HCT116 (cell line): ENCODE data around the gene DKK3. TPM values are rescaled to one million over a fixed set of nuclear protein-coding genes. Genes with fewer than 3 reads are reported as not detected.

ENCODE experiments used
- ATAC-seq: fragments of 200-7000 bp; cut with Tn5 transposase; 2 replicates; pipeline ENCODE4 v1.9.1; 2020; ENCODE audit warnings: mild to moderate bottlenecking, moderate library complexity
- BruUV-seq: library from RNA; stranded (reverse); fragments of 400-500 nt; replicated peaks from 2 replicates; lab custom pipeline; 2021; lab: Mats Ljungman, UMichigan
- CTCF ChIA-PET: fragments of 300-600 bp; sonication (Branson Sonifier 250); formaldehyde crosslinking; loops from one replicate; lab custom pipeline; 2021; ENCODE audit warnings: antibody characterized with exemption; lab: Charles Lee
- POLR2A ChIA-PET: fragments of 300-600, 350-600 bp; sonication (Branson Sonifier 250); formaldehyde crosslinking; loops from one replicate; lab custom pipeline; 2021; ENCODE audit warnings: antibody characterized with exemption; lab: Charles Lee
- RAD21 ChIA-PET, 2 experiments: fragments of 300-600 bp; sonication (Branson Sonifier 250); formaldehyde crosslinking; loops; one replicate each; lab custom pipeline; 2023; ENCODE audit warnings: low total read pairs in 2 of 2; ENCODE audit not compliant: uncharacterized antibody in 2 of 2, unreplicated experiment in 2 of 2, low non-redundant PET in 1 of 2; lab: Charles Lee
- DNase-seq: peaks from one replicate; pipeline ENCODE4 v3.0.0-alpha.2; 2010; ENCODE audit warnings: low read depth, low spot score
- H2AFZ ChIP-seq: fragments of 200-600 bp; shearing (Covaris generic), sonication (generic); 2 replicates; pipeline ENCODE4 v1.6.1; 2017; ENCODE audit warnings: low read depth, mixed run types, mixed read lengths, antibody characterized with exemption, low read length; ENCODE audit not compliant: poor library complexity, severe bottlenecking
- H3K27ac ChIP-seq: 2 replicates; pipeline ENCODE4 v1.5.1; 2012; ENCODE audit warnings: low read depth, low read length
- H3K27me3 ChIP-seq: fragments of 200-600 bp; sonication (generic); 2 replicates; pipeline ENCODE4 v1.6.1; 2016; ENCODE audit warnings: mixed run types, low read length, mixed read lengths; ENCODE audit not compliant: insufficient read depth
- H3K36me3 ChIP-seq, 2 experiments: fragments of 200-500 bp in 1 of 2; fragments of 200-600 bp in 1 of 2; sonication (Bioruptor generic) in 1 of 2; sonication (generic) in 1 of 2; 2 replicates each; pipeline versions ENCODE4 v1.5.1 to v1.6.1; 2014 to 2016; ENCODE audit warnings: low read length in 2 of 2, inconsistent platforms in 1 of 2, mixed read lengths in 1 of 2, mixed run types in 1 of 2; ENCODE audit not compliant: insufficient read depth in 2 of 2, control insufficient read depth in 1 of 2
- H3K4me1 ChIP-seq, 2 experiments: fragments of 200-600 bp in 1 of 2; sonication (generic) in 1 of 2; 2 replicates each; pipeline versions ENCODE4 v1.5.1 to v1.6.1; 2012 to 2017; ENCODE audit warnings: low read length in 2 of 2, inconsistent platforms in 1 of 2, mild to moderate bottlenecking in 1 of 2, mixed read lengths in 1 of 2, mixed run types in 1 of 2, moderate library complexity in 1 of 2; ENCODE audit not compliant: insufficient read depth in 2 of 2, control insufficient read depth in 1 of 2
- H3K4me2 ChIP-seq: fragments of 200-600 bp; sonication (generic); 2 replicates; pipeline ENCODE4 v1.6.1; 2017; ENCODE audit warnings: mixed run types, low read length, mixed read lengths
- H3K4me3 ChIP-seq, 2 experiments: fragments of 200-600 bp in 1 of 2; sonication (generic) in 1 of 2; replicated peaks in 1 of 2; 2 replicates each; pipeline ENCODE4 v1.5.1; 2011 to 2016; ENCODE audit warnings: low read length in 2 of 2, control low read depth in 1 of 2, low read depth in 1 of 2, mild to moderate bottlenecking in 1 of 2, mixed read lengths in 1 of 2, mixed run types in 1 of 2
- H3K79me2 ChIP-seq: fragments of 200-600 bp; sonication (generic); 2 replicates; pipeline ENCODE4 v1.6.1; 2017; ENCODE audit warnings: mild to moderate bottlenecking, mixed run types, low read length, moderate library complexity, mixed read lengths; ENCODE audit not compliant: insufficient read depth
- H3K9ac ChIP-seq: fragments of 200-600 bp; sonication (generic); 2 replicates; pipeline ENCODE4 v1.6.1; 2016; ENCODE audit warnings: low read length, mixed read lengths
- H3K9me2 ChIP-seq: fragments of 200-600 bp; sonication (generic), shearing (Covaris generic); 2 replicates; pipeline ENCODE4 v1.6.1; 2017; ENCODE audit warnings: mixed run types, mild to moderate bottlenecking, moderate library complexity; ENCODE audit not compliant: insufficient read depth
- H3K9me3 ChIP-seq, 2 experiments: fragments of 200-500 bp in 1 of 2; fragments of 200-600 bp in 1 of 2; sonication (Bioruptor generic) in 1 of 2; sonication (generic) in 1 of 2; 2 replicates each; pipeline ENCODE4 v1.6.1; 2014 to 2017; ENCODE audit warnings: low read length in 2 of 2, mixed read lengths in 2 of 2, inconsistent platforms in 1 of 2, low read depth in 1 of 2, mild to moderate bottlenecking in 1 of 2, mixed run types in 1 of 2, moderate library complexity in 1 of 2; ENCODE audit not compliant: control insufficient read depth in 1 of 2, insufficient read depth in 1 of 2
- H4K20me1 ChIP-seq: fragments of 200-600 bp; sonication (generic), shearing (Covaris generic); 2 replicates; pipeline ENCODE4 v1.6.1; 2017; ENCODE audit warnings: mixed run types, mild to moderate bottlenecking, moderate library complexity; ENCODE audit not compliant: insufficient read depth
- EGR1 ChIP-seq: IDR thresholded peaks from 2 replicates; pipeline ENCODE4 v1.6.1; 2012; ENCODE audit warnings: low read depth
- ELF1 ChIP-seq: IDR thresholded peaks from 2 replicates; pipeline ENCODE4 v1.6.1; 2012; ENCODE audit warnings: low read depth, borderline replicate concordance
- EZH2 ChIP-seq: fragments of 200-600 bp; sonication (generic); IDR thresholded peaks from 2 replicates; pipeline ENCODE4 v1.6.1; 2017; ENCODE audit warnings: antibody characterized with exemption, mixed run types
- EZH2phosphoT487 ChIP-seq: fragments of 200-600 bp; IDR thresholded peaks from 2 replicates; pipeline ENCODE4 v1.6.1; 2018; ENCODE audit warnings: antibody characterized with exemption, borderline replicate concordance
- FOSL1 ChIP-seq: IDR thresholded peaks from 2 replicates; pipeline ENCODE4 v1.6.1; 2012; ENCODE audit warnings: low read depth
- JUND ChIP-seq: IDR thresholded peaks from 2 replicates; pipeline ENCODE4 v1.6.1; 2012
- POLR2A ChIP-seq: IDR thresholded peaks from 2 replicates; pipeline ENCODE4 v1.7.0; 2011; ENCODE audit warnings: borderline replicate concordance; ENCODE audit not compliant: insufficient read depth, insufficient read length; ENCODE audit errors: extremely low read depth
- POLR2AphosphoS5 ChIP-seq: IDR thresholded peaks from 2 replicates; pipeline ENCODE4 v1.6.1; 2011; ENCODE audit warnings: mild to moderate bottlenecking, low read depth, low read length, moderate library complexity
- RAD21 ChIP-seq: IDR thresholded peaks from 2 replicates; pipeline ENCODE4 v1.6.1; 2012; ENCODE audit warnings: low read depth, mild to moderate bottlenecking
- SIN3A ChIP-seq: IDR thresholded peaks from 2 replicates; pipeline ENCODE4 v1.6.1; 2012; ENCODE audit warnings: low read depth
- SP1 ChIP-seq: IDR thresholded peaks from 2 replicates; pipeline ENCODE4 v1.6.1; 2012; ENCODE audit warnings: low read depth
- SRF ChIP-seq: IDR thresholded peaks from 2 replicates; pipeline ENCODE4 v1.6.1; 2012; ENCODE audit warnings: low read depth
- TCF7L2 ChIP-seq: IDR thresholded peaks from 2 replicates; pipeline ENCODE4 v1.7.0; 2011; ENCODE audit warnings: borderline replicate concordance, inconsistent platforms; ENCODE audit not compliant: insufficient read depth, insufficient read length; ENCODE audit errors: extremely low read depth
- ZNF274 ChIP-seq: fragments of 200-500 bp; sonication (Bioruptor generic); IDR thresholded peaks from 2 replicates; pipeline ENCODE4 v1.6.1; 2014; ENCODE audit warnings: mild to moderate bottlenecking, low read depth, low read length, inconsistent platforms
- intact Hi-C: fragments of 100-400 bp; cut with micrococcal nuclease; formaldehyde crosslinking; loops from 2 replicates; pipeline ENCODE4 v1.10.0; 2022
- total RNA-seq: library from RNA; stranded (reverse); gene quantifications from one replicate; pipeline ENCODE4 v1.2.1, GENCODE V29; 2021; ENCODE audit not compliant: unreplicated experiment
- TF ChIP-seq, protein P1 (sequence below): IDR thresholded peaks from 2 replicates; pipeline ENCODE4 v1.6.1; 2012; ENCODE audit warnings: low read depth
- TF ChIP-seq, protein P2 (sequence below): IDR thresholded peaks from 2 replicates; pipeline ENCODE4 v1.6.1; 2012
- TF ChIP-seq, protein P3 (sequence below), 3 experiments: fragments of 200-600 bp in 1 of 3; sonication (generic) in 1 of 3; IDR thresholded peaks in 2 of 3; conservative IDR thresholded peaks in 1 of 3; 2 replicates each; pipeline ENCODE4 v1.5.1; 2012 to 2017; ENCODE audit warnings: low read depth in 2 of 3, low read length in 2 of 3, antibody characterized with exemption in 1 of 3, borderline replicate concordance in 1 of 3, control low read depth in 1 of 3, mild to moderate bottlenecking in 1 of 3, mixed read lengths in 1 of 3, mixed run types in 1 of 3, moderate library complexity in 1 of 3; ENCODE audit not compliant: insufficient read depth in 1 of 3
- TF ChIP-seq, protein P4 (sequence below): IDR thresholded peaks from 2 replicates; pipeline ENCODE4 v1.6.1; 2012
- TF ChIP-seq, protein P5 (sequence below): IDR thresholded peaks from 2 replicates; pipeline ENCODE4 v1.6.1; 2011; ENCODE audit warnings: mild to moderate bottlenecking, low read length, moderate library complexity; ENCODE audit not compliant: insufficient replicate concordance; ENCODE audit errors: extremely low read depth

Gene DKK3
- total RNA-seq, 1 experiment from 2014 or later, result 0.49 TPM

DNA sequence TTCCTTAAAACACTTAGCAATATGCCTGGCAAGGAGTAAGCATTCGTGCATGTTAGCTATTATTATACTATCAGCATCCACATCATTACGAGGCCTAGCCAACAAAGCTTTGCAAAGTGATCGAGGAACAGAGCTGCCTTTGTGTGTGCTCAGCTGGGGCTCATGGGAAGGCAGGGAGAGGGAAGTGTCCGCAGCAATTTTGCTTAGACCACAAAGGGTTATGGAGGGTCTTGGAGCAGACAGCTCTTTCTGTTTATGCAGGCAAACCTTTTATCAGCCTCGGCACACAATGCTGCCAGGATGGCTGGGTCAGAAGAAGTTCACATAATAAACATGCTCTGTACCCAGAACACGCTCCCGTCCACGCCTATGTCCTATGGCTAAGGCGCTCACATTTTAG is 10.9 kb upstream of the DKK3 start:
- intact Hi-C loops, result no loop called here
- no peak overlapping the region for H2AFZ ChIP-seq
- no peaks in the 10 kb centered on the region for H4K20me1 ChIP-seq
- no peak overlapping the region for H3K4me3 ChIP-seq
- H3K4me2 ChIP-seq, result no peak overlapping the region
- no peaks in the 10 kb centered on the region for H3K36me3 ChIP-seq
- POLR2A ChIA-PET, result no interaction called here
- H3K4me1 ChIP-seq, result no peaks in the 10 kb centered on the region
- TF ChIP-seq POLR2A, result no peak
- TF ChIP-seq, protein P1, sequence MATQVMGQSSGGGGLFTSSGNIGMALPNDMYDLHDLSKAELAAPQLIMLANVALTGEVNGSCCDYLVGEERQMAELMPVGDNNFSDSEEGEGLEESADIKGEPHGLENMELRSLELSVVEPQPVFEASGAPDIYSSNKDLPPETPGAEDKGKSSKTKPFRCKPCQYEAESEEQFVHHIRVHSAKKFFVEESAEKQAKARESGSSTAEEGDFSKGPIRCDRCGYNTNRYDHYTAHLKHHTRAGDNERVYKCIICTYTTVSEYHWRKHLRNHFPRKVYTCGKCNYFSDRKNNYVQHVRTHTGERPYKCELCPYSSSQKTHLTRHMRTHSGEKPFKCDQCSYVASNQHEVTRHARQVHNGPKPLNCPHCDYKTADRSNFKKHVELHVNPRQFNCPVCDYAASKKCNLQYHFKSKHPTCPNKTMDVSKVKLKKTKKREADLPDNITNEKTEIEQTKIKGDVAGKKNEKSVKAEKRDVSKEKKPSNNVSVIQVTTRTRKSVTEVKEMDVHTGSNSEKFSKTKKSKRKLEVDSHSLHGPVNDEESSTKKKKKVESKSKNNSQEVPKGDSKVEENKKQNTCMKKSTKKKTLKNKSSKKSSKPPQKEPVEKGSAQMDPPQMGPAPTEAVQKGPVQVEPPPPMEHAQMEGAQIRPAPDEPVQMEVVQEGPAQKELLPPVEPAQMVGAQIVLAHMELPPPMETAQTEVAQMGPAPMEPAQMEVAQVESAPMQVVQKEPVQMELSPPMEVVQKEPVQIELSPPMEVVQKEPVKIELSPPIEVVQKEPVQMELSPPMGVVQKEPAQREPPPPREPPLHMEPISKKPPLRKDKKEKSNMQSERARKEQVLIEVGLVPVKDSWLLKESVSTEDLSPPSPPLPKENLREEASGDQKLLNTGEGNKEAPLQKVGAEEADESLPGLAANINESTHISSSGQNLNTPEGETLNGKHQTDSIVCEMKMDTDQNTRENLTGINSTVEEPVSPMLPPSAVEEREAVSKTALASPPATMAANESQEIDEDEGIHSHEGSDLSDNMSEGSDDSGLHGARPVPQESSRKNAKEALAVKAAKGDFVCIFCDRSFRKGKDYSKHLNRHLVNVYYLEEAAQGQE, result no peak
- TF ChIP-seq, protein P2, sequence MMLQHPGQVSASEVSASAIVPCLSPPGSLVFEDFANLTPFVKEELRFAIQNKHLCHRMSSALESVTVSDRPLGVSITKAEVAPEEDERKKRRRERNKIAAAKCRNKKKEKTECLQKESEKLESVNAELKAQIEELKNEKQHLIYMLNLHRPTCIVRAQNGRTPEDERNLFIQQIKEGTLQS, result no peak
- no peak for TF ChIP-seq POLR2AphosphoS5
- TF ChIP-seq SRF, result no peak
- no peak for TF ChIP-seq EGR1
- TF ChIP-seq SP1, result no peak
- TF ChIP-seq EZH2, result no peak
- TF ChIP-seq, protein P3, sequence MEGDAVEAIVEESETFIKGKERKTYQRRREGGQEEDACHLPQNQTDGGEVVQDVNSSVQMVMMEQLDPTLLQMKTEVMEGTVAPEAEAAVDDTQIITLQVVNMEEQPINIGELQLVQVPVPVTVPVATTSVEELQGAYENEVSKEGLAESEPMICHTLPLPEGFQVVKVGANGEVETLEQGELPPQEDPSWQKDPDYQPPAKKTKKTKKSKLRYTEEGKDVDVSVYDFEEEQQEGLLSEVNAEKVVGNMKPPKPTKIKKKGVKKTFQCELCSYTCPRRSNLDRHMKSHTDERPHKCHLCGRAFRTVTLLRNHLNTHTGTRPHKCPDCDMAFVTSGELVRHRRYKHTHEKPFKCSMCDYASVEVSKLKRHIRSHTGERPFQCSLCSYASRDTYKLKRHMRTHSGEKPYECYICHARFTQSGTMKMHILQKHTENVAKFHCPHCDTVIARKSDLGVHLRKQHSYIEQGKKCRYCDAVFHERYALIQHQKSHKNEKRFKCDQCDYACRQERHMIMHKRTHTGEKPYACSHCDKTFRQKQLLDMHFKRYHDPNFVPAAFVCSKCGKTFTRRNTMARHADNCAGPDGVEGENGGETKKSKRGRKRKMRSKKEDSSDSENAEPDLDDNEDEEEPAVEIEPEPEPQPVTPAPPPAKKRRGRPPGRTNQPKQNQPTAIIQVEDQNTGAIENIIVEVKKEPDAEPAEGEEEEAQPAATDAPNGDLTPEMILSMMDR (IDR thresholded peaks at IDR 0.05 in 2 of 3, conservative IDR thresholded peaks at IDR 0.05 in 1 of 3; ENCODE audit: borderline replicate concordance in 1 of 3, insufficient read depth in 1 of 3, low read depth in 2 of 3, low read length in 2 of 3), result no peak
- no peak for TF ChIP-seq SIN3A
- no peak for TF ChIP-seq ZNF274
- TF ChIP-seq, protein P4, sequence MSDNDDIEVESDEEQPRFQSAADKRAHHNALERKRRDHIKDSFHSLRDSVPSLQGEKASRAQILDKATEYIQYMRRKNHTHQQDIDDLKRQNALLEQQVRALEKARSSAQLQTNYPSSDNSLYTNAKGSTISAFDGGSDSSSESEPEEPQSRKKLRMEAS, result no peak
- TF ChIP-seq TCF7L2, result no peak
- no peak for TF ChIP-seq RAD21
- no peak for TF ChIP-seq JUND
- no peak for TF ChIP-seq EZH2phosphoT487
- TF ChIP-seq FOSL1, result no peak
- TF ChIP-seq ELF1, result no peak
- TF ChIP-seq, protein P5, sequence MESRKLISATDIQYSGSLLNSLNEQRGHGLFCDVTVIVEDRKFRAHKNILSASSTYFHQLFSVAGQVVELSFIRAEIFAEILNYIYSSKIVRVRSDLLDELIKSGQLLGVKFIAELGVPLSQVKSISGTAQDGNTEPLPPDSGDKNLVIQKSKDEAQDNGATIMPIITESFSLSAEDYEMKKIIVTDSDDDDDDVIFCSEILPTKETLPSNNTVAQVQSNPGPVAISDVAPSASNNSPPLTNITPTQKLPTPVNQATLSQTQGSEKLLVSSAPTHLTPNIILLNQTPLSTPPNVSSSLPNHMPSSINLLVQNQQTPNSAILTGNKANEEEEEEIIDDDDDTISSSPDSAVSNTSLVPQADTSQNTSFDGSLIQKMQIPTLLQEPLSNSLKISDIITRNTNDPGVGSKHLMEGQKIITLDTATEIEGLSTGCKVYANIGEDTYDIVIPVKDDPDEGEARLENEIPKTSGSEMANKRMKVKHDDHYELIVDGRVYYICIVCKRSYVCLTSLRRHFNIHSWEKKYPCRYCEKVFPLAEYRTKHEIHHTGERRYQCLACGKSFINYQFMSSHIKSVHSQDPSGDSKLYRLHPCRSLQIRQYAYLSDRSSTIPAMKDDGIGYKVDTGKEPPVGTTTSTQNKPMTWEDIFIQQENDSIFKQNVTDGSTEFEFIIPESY, result no peak
- DNase-seq (no peak), ATAC-seq (no peak)
- no peaks in the 10 kb centered on the region for H3K79me2 ChIP-seq
- H3K9me3 ChIP-seq, result no peaks in the 10 kb centered on the region
- no peak overlapping the region for H3K27ac ChIP-seq
- H3K27me3 ChIP-seq, result no peaks in the 10 kb centered on the region
- CTCF ChIA-PET, result no interaction called here
- no TSS peak for BruUV-seq
- H3K9ac ChIP-seq, result no peak overlapping the region
- no peaks in the 10 kb centered on the region for H3K9me2 ChIP-seq
- RAD21 ChIA-PET, result no interaction called here
